Hepatocyte (in vitro differentiated cells): ENCODE measurements around the gene RALGAPA2. TPM values are rescaled to one million over a fixed set of nuclear protein-coding genes. Genes with fewer than 3 reads are reported as not detected.

Experiments
- DNase-seq: peaks from one replicate; pipeline ENCODE4 v3.0.0-alpha.2; 2016; ENCODE audit warnings: low spot score
- H2AFZ ChIP-seq: fragments of 200-600 bp; sonication (generic); 2 replicates; pipeline ENCODE4 v1.6.0; 2016; ENCODE audit warnings: antibody characterized with exemption, mild to moderate bottlenecking
- H3K27ac ChIP-seq: fragments of 200-600 bp; sonication (generic); 2 replicates; pipeline ENCODE4 v1.5.1; 2016; ENCODE audit warnings: mild to moderate bottlenecking
- H3K27me3 ChIP-seq: fragments of 200-600 bp; sonication (generic); 2 replicates; pipeline ENCODE4 v1.6.1; 2016
- H3K36me3 ChIP-seq: fragments of 200-600 bp; sonication (generic); replicated peaks from 2 replicates; pipeline ENCODE4 v1.5.1; 2016; ENCODE audit warnings: low read depth; ENCODE audit not compliant: insufficient read depth
- H3K4me1 ChIP-seq: fragments of 200-600 bp; sonication (generic); 2 replicates; pipeline ENCODE4 v1.5.1; 2016; ENCODE audit warnings: mild to moderate bottlenecking, moderate library complexity; ENCODE audit not compliant: insufficient read depth
- H3K4me2 ChIP-seq: fragments of 200-600 bp; sonication (generic); 2 replicates; pipeline ENCODE4 v1.6.0; 2016
- H3K4me3 ChIP-seq: fragments of 200-600 bp; sonication (generic); 2 replicates; pipeline ENCODE4 v1.5.1; 2016; ENCODE audit warnings: mild to moderate bottlenecking
- H3K79me2 ChIP-seq: fragments of 200-600 bp; sonication (generic); 2 replicates; pipeline ENCODE4 v1.6.0; 2017; ENCODE audit warnings: mild to moderate bottlenecking
- H3K9me2 ChIP-seq: fragments of 200-600 bp; sonication (generic); replicated peaks from 2 replicates; pipeline ENCODE4 v1.6.0; 2017; ENCODE audit warnings: mild to moderate bottlenecking; ENCODE audit not compliant: insufficient read depth
- H3K9me3 ChIP-seq: fragments of 200-600 bp; sonication (generic); 2 replicates; pipeline ENCODE4 v1.5.1; 2016; ENCODE audit warnings: low read depth, mild to moderate bottlenecking
- H4K20me1 ChIP-seq: fragments of 200-600 bp; sonication (generic); 2 replicates; pipeline ENCODE4 v1.6.0; 2016; ENCODE audit warnings: mild to moderate bottlenecking; ENCODE audit not compliant: insufficient read depth, poor library complexity, severe bottlenecking
- EZH2 ChIP-seq: fragments of 200-600 bp; sonication (generic); IDR thresholded peaks from 2 replicates; pipeline ENCODE4 v1.6.1; 2016; ENCODE audit warnings: antibody characterized with exemption, mild to moderate bottlenecking, borderline replicate concordance
- EZH2phosphoT487 ChIP-seq: fragments of 200-600 bp; sonication (generic); IDR thresholded peaks from one replicate; pipeline ENCODE4 v1.6.1; 2018; ENCODE audit warnings: antibody characterized with exemption, mild to moderate bottlenecking, low read depth, moderate library complexity; ENCODE audit not compliant: unreplicated experiment, severe bottlenecking
- WGBS: methylation state at CpG from one replicate; pipeline ENCODE4 v1.1.6; 2016; ENCODE audit warnings: low lambda C conversion rate; ENCODE audit errors: missing lambda C conversion rate; 5-methylcytosine and 5-hydroxymethylcytosine counted together
- polyA plus RNA-seq: library from polyadenylated mRNA; unstranded; fragments of >200 nt; fragmentation: Nextera tagmentation; extraction: Ambion mirVana; gene quantifications from 2 replicates; pipeline ENCODE4 v1.2.1, GENCODE V29; 2016
- total RNA-seq: library from RNA; depleted of rRNA; stranded (reverse); fragments of >200 nt; gene quantifications from 2 replicates; pipeline ENCODE4 v1.2.3, GENCODE V29; 2014
- TF ChIP-seq, protein P1 (sequence below): fragments of 200-600 bp; sonication (generic); IDR thresholded peaks from 2 replicates; pipeline ENCODE4 v1.5.1; 2016; ENCODE audit warnings: antibody characterized with exemption, mild to moderate bottlenecking; ENCODE audit not compliant: poor library complexity

RALGAPA2 gene
- total and polyA plus RNA-seq, 2 experiments from 2014 or later: 16.8 to 35.3 TPM

GRCh38 chr20:20535051-20535450 lies 177.4 kb downstream of the RALGAPA2 start:
- no peaks in the 10 kb centered on the region for H3K27me3 ChIP-seq
- no peak overlapping the region for H2AFZ ChIP-seq
- TF ChIP-seq EZH2phosphoT487: no peak
- TF ChIP-seq, protein P1, sequence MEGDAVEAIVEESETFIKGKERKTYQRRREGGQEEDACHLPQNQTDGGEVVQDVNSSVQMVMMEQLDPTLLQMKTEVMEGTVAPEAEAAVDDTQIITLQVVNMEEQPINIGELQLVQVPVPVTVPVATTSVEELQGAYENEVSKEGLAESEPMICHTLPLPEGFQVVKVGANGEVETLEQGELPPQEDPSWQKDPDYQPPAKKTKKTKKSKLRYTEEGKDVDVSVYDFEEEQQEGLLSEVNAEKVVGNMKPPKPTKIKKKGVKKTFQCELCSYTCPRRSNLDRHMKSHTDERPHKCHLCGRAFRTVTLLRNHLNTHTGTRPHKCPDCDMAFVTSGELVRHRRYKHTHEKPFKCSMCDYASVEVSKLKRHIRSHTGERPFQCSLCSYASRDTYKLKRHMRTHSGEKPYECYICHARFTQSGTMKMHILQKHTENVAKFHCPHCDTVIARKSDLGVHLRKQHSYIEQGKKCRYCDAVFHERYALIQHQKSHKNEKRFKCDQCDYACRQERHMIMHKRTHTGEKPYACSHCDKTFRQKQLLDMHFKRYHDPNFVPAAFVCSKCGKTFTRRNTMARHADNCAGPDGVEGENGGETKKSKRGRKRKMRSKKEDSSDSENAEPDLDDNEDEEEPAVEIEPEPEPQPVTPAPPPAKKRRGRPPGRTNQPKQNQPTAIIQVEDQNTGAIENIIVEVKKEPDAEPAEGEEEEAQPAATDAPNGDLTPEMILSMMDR: no peak
- no peak for TF ChIP-seq EZH2
- no peaks in the 10 kb centered on the region for H3K79me2 ChIP-seq
- no peaks in the 10 kb centered on the region for H3K36me3 ChIP-seq
- H3K27ac ChIP-seq: no peak overlapping the region
- no peaks in the 10 kb centered on the region for H3K4me1 ChIP-seq
- no peak for DNase-seq
- no peaks in the 10 kb centered on the region for H4K20me1 ChIP-seq
- H3K4me3 ChIP-seq: no peak overlapping the region
- no peaks in the 10 kb centered on the region for H3K9me3 ChIP-seq
- no peak overlapping the region for H3K4me2 ChIP-seq
- WGBS: 87% methylated on average over 3 of the region's 3 CpGs
- no peaks in the 10 kb centered on the region for H3K9me2 ChIP-seq

DNA sequence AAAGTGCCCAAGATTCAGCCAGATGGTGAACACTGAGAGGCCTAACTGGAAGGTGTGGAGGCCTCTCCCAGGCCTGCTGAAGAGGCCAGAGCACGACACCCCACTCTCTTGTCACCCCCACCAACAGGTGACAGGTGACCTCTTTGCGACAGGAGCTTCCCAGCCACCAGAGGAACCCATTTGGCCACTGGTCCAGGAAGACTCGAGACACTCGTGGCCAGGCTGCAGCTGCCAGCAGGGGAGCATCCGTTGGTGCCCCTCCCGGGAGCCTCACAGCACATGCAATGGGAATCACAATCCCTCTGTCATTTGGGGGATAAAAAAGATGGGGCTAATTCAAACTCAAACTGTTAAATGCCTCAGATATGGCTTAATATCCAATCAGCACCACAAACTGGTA lies 181.2 kb downstream of the RALGAPA2 start:
- H3K79me2 ChIP-seq: no peaks in the 10 kb centered on the region
- no peak overlapping the region for H2AFZ ChIP-seq
- H3K4me1 ChIP-seq: no peaks in the 10 kb centered on the region
- no peak for DNase-seq
- no peaks in the 10 kb centered on the region for H4K20me1 ChIP-seq
- H3K9me3 ChIP-seq: no peaks in the 10 kb centered on the region
- TF ChIP-seq, protein P1: no peak
- TF ChIP-seq EZH2phosphoT487 (no peak), EZH2 (no peak)
- no peaks in the 10 kb centered on the region for H3K36me3 ChIP-seq
- H3K4me3 ChIP-seq: no peak overlapping the region
- no peaks in the 10 kb centered on the region for H3K27me3 ChIP-seq
- no peak overlapping the region for H3K4me2 ChIP-seq
- no peaks in the 10 kb centered on the region for H3K9me2 ChIP-seq
- 95% methylated on average over 6 of the region's 6 CpGs for WGBS
- H3K27ac ChIP-seq: no peak overlapping the region

GRCh38 chr20:20530428-20531151 lies 181.9 kb downstream of the RALGAPA2 start:
- Histone ChIP-seq H3K9me3 (no peaks in the 10 kb centered on the region), H3K9me2 (no peaks in the 10 kb centered on the region), H3K4me2 (no peak overlapping the region), H3K36me3 (no peaks in the 10 kb centered on the region), H3K4me3 (no peak overlapping the region), H4K20me1 (no peaks in the 10 kb centered on the region), H3K27ac (no peak overlapping the region), H3K79me2 (no peaks in the 10 kb centered on the region), H3K27me3 (no peaks in the 10 kb centered on the region), H3K4me1 (no peaks in the 10 kb centered on the region), H2AFZ (no peak overlapping the region)
- no peak for TF ChIP-seq EZH2
- TF ChIP-seq EZH2phosphoT487: no peak
- TF ChIP-seq, protein P1: no peak
- WGBS: 93% methylated on average over 7 of the region's 7 CpGs
- no peak for DNase-seq
